GM19023 (cell line): Measurements from ENCODE around the gene RECQL.

Experiments used
- ATAC-seq: cut with Tn5 transposase; IDR thresholded peaks from one replicate; pipeline ENCODE4 v1.9.1; 2021; ENCODE audit warnings: mild to moderate bottlenecking, moderate library complexity; ENCODE audit not compliant: unreplicated experiment

Gene RECQL

GRCh38 chr12:21501258-21502163 is at the start of gene RECQL, which contains the start of gene GOLT1B:
Gene RECQL, minus strand, starts transcription at chr12:21501635. Its CDS starts 2,065 bp downstream, at chr12:21499570.
Gene GOLT1B, plus strand, starts transcription at chr12:21501789. Its CDS starts 135 bp downstream, at chr12:21501924.
- ATAC-seq, result peak; percentile 99

DNA sequence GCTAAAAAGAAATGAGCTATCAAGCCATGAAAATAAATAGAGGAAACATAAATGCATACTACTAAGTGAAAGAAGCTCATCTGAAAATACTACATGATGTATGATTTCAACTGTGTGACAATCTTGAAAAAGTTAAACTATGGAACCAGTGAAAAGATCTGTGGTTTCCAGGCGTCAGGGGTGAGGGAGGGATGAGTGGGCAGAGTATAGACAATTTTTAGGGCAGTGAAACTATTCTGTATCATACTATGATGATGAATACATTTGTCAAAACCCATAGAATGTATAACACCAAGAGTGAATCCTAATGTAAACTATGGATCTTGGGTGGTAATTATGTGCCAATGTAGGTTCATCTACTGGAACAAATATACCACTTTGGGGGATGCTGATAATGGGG is 46.0 kb upstream of the RECQL start:
- no peak for ATAC-seq

DNA sequence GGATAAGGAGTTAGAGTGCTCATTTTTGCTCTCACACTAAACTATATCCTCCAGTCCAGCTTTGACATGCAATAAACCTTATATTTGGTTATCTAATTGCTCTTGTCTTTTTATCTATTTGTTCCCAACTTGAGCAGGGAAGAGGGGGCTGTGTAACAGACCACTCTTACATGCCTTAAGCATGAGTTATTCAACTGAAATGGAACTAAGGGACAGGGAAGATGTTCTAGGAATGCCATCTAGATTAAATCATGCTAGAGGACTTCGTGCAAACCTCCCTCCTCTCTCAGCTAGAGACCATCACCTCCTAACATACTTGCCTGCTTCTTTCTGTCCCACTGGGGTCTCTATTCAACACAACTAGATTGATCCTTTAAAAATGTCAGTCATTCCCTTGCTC is 45.3 kb upstream of the RECQL start:
- ATAC-seq, result no peak

- ATAC-seq, result no peak
Measured at GRCh38 chr12:21545557-21545956, 44.1 kb upstream of the RECQL start.

GRCh38 chr12:21543151-21543550 is 41.7 kb upstream of the RECQL start:
- no peak for ATAC-seq

- ATAC-seq, result no peak
Measured at GRCh38 chr12:21542403-21542802, 41.0 kb upstream of the RECQL start.

- no peak for ATAC-seq
Measured at GRCh38 chr12:21541773-21542172, 40.3 kb upstream of the RECQL start.

- ATAC-seq, result no peak
Measured at GRCh38 chr12:21539797-21540196, 38.4 kb upstream of the RECQL start.

DNA sequence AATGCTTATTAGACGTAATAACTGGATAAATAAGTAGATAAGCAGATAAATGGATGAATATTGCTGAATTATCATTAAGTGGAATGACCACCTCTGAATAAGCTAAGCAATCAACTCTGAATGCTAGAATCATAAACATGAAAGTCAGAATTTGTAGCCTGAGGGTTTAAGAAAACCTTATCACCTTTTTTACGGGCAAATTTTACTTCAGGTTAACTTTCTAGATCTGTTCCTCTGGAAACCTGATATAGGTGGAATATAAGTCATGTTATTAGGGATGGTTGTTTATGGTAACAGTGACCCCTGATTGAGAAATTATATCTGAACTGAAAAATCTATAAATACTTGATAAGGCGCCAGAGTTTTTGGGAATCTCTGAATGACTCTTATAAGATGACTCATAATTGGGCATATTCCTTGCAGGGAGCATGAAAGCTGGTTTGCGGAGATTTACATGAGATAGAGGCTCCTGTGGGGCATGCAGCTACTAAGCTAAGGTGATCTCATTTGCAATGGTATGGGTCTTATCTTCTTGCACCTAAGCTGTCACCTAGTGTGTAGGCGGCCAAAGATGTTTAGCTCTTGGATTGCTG is 36.7 kb upstream of the RECQL start:
- ATAC-seq, result no peak

DNA sequence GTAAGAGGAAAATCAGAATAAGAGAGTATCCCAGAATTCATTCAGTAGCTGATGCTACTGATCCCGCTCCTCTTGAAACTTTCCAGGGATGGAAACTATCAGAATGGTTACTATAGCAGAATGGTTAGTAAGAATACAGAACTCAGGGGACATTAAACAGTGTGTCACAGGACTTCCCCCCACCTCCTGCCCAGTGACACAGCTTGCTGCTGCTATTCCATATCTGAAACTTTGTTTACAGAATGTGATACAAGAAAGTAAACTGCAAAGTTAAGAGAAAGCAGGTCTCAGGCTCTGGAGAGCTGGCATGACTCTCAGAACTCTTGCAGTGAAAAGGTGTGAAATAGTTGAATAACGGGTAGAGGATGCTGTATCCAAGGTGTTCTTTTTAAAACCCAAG is 28.0 kb upstream of the RECQL start:
- no peak for ATAC-seq

- no peak for ATAC-seq
Measured at GRCh38 chr12:21528953-21529352, 27.5 kb upstream of the RECQL start.

DNA sequence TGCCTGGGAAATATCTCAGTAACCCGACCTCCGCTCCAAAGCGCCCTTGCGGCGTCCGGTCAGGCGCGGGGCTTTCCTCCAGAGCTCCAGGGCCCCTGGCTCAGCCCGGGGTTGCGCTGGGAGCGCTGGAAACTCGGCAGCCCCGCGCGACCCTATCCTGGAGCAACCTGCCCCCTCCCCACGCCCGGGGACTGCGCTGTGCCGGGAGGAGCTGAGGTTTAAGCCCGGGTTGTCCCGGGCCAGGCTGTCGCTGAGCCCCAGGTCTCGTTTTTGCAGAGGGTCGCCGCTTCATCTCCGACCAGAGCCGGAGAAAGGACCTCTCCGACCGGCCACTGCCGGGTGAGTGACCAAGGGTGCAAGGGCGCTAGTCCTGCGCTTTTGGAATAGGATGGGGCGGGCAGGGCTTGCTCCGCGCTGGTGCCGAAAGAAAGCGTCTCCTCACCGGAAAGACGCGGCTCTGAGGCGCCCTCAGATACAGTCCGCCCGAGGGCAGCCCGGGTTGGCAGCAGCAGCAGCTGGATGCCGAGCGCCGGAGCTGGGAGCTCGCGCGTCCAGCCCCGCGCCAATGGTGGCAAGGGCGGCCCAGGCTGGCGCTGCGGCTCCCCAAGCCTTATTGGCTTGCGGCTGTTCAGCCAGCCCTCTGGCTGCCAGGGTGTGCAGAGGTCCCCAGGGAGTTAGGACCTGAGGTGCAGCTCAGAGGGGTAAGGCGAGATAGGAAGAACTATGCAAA is 26.2 kb upstream of the RECQL start:
- peak; percentile 92 for ATAC-seq

- no peak for ATAC-seq
Measured at GRCh38 chr12:21526721-21527345, 25.4 kb upstream of the RECQL start.

- no peak for ATAC-seq
Measured at GRCh38 chr12:21526053-21526452, 24.6 kb upstream of the RECQL start, which contains the start of gene SPX. Gene SPX, plus strand, starts transcription at chr12:21526296. Its CDS starts 177 bp downstream, at chr12:21526473.

DNA sequence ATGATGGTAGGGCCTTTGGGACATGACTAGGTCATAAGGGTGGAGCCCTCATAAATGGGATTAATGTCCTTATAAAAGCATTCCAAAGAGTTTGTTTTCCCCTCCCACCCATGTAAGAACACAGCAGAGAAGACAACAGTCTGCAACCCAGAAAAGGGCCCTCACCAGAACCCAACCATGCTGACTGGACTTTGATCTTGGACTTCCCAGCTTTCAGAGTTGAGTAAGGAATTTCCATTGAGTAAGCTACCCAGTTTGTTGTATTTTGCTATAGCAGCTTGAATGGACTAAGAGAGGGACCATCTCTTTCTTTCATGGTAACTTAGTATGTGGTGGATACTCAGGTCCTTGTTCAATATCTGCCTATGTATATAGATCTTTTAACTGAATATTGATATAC is 21.7 kb upstream of the RECQL start:
- no peak for ATAC-seq

DNA sequence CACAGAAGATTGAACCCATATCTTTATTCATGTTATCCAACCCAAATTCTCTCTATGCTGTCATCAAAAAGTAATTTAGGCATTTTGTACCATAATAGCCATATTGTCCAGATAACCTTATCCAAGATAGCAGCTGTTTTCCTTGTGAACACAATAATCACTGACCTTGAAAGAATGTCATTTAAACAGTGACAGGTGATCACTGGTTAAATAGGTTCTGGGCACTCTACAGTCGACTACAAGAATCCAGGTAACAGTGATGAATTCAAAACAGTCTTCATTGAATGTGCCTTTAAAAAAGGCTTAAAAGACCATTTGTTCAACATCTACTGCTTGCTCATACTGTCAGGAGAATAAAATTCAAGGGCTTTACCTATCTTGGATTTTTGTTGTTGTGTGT is 20.1 kb upstream of the RECQL start:
- no peak for ATAC-seq

DNA sequence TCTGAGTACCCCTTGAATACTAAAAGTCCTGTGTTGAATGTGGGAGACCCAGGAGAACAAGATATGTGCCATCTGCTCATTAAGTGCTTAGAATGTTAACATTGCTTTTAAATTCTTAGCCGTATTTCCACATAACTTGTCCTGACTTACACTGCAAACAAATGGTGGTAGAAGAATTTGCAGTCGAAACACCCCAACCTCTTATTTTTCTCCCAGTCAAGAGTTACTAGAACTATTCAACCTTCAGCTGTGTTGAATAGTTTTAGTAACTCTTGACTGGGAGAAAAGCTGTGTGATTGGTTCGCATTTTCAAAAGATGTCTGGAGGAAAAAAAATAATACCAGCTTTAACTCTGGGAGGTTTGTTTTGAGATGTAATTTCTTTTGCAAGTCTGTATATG is 17.0 kb upstream of the RECQL start:
- no peak for ATAC-seq

- no peak for ATAC-seq
Measured at GRCh38 chr12:21516281-21516680, 14.8 kb upstream of the RECQL start.

- peak; percentile 96 for ATAC-seq
Measured at GRCh38 chr12:21509768-21510167, 8.3 kb upstream of the RECQL start.

DNA sequence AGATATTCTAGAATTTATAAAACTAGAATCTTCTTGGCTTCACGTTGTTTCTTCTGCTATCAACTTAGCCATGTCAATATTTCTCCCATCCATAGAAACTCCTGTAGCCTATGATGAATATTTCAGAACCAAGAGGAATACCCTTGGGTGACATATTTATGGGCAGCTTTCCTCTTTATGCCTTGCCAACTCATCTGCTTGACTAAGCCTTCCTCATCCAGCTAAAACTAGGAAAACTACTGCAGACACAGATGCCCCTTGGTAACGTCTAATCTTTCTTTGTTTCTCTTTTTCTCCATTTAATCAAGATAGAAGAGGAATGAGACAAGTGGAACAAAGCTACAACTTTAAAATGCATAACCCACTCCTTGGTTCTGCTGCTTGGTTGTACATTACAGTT is 6.4 kb upstream of the RECQL start:
- ATAC-seq, result no peak

DNA sequence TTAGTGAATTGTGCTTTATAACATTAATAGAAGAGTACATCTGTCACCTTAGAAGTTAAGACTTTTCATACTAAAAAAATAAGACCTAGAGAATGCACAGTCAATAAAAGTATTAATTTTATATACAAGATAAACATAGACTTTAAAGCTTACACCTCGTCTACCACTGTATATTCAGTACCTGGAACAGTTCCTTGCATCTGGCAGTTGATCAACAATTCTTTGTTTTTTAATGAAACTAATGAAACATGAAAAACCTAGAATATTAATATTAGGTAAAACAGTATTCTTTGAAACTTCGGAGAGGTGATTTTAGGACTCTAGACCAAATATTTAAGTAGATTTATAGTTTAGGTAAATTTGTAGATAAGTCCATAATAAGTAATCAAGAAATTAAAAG is 4.5 kb upstream of the RECQL start:
- ATAC-seq, result no peak
